Choroid plexus epithelial cell (primary cell): ENCODE results near the gene KCNC3.

ENCODE experiments used
- DNase-seq: peaks from one replicate; pipeline ENCODE4 v3.0.0-alpha.2; 2010; ENCODE audit warnings: low read depth
- H3K4me3 ChIP-seq: 2 replicates; pipeline ENCODE4 v1.5.1; 2011; ENCODE audit warnings: low read depth, mild to moderate bottlenecking, control low read depth, low read length, moderate library complexity
- TF ChIP-seq, protein P1 (sequence below): conservative IDR thresholded peaks from 2 replicates; pipeline ENCODE4 v1.5.1; 2011; ENCODE audit warnings: low read depth, mild to moderate bottlenecking, control low read depth, inconsistent platforms, low read length, moderate library complexity

The KCNC3 gene

GRCh38 chr19:50329146-50329925, at the start of gene KCNC3:
Gene KCNC3 (minus strand): TSS chr19:50329377. CDS start chr19:50329082, 295 bp downstream.
- peak; percentile 93 for DNase-seq
- peak within 1 kb of the TSS; percentile 17 for H3K4me3 ChIP-seq
- TF ChIP-seq, protein P1, sequence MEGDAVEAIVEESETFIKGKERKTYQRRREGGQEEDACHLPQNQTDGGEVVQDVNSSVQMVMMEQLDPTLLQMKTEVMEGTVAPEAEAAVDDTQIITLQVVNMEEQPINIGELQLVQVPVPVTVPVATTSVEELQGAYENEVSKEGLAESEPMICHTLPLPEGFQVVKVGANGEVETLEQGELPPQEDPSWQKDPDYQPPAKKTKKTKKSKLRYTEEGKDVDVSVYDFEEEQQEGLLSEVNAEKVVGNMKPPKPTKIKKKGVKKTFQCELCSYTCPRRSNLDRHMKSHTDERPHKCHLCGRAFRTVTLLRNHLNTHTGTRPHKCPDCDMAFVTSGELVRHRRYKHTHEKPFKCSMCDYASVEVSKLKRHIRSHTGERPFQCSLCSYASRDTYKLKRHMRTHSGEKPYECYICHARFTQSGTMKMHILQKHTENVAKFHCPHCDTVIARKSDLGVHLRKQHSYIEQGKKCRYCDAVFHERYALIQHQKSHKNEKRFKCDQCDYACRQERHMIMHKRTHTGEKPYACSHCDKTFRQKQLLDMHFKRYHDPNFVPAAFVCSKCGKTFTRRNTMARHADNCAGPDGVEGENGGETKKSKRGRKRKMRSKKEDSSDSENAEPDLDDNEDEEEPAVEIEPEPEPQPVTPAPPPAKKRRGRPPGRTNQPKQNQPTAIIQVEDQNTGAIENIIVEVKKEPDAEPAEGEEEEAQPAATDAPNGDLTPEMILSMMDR, result no peak

GRCh38 chr19:50378863-50379236, 49.7 kb upstream of the KCNC3 start:
- DNase-seq, result no peak
- H3K4me3 ChIP-seq, result no peak overlapping the region
- TF ChIP-seq, protein P1, result no peak

GRCh38 chr19:50378169-50378862, 49.1 kb upstream of the KCNC3 start:
- H3K4me3 ChIP-seq, result no peak overlapping the region
- TF ChIP-seq, protein P1, result no peak
- no peak for DNase-seq

GRCh38 chr19:50377517-50377916, 48.3 kb upstream of the KCNC3 start:
- DNase-seq, result no peak
- TF ChIP-seq, protein P1, result no peak
- H3K4me3 ChIP-seq, result no peak overlapping the region

DNA sequence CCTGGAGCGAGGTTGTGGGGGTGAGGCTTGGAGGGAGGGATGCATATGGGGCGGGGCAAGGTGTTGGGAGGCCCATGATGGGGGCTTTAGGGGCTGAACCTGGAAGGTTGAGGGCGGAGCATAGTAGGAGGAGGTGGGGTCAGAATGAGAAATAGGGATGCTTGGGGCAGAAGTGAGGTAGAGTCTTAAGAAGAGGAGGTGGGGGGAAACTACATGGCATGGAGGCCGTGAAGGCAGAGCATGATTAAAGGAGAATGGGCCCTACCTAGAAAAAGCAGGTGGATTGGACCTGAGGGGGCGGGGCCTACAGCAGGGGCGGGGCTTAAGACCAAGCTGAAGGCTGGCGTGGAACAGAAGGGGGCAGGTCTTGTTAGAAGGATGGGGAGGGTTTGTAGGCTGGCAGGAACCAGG, 47.9 kb upstream of the KCNC3 start:
- DNase-seq, result peak; percentile 23
- peak overlapping the region; percentile 43 for H3K4me3 ChIP-seq
- TF ChIP-seq, protein P1, result no peak

GRCh38 chr19:50376166-50377050, 47.2 kb upstream of the KCNC3 start, which contains the start of gene NR1H2:
Gene NR1H2 (plus strand): TSS chr19:50376457. CDS start chr19:50377606, 1,149 bp downstream.
- TF ChIP-seq, protein P1, result no peak
- DNase-seq, result peak; percentile 99
- H3K4me3 ChIP-seq, result peak within 1 kb of the TSS; percentile 95
